Heart right ventricle (tissue), 16 donors: ENCODE measurements around the gene PAK3. TPM values are rescaled to one million over a fixed set of nuclear protein-coding genes. Genes with fewer than 3 reads are reported as not detected.

Source experiments
- ATAC-seq, 8 donors: fragments of 200-7000 bp; cut with Tn5 transposase; one replicate each; pipeline ENCODE4 v1.9.1; 2020; ENCODE audit warnings: mild to moderate bottlenecking in 8 of 8, moderate library complexity in 8 of 8, moderate number of reproducible peaks in 1 of 8
- DNase-seq, 2 donors: peaks; one replicate each; pipeline ENCODE4 v3.0.0-alpha.2; 2020
- H3K27ac ChIP-seq, 10 donors: fragments of 200-600 bp; sonication (generic) in 2 of 10; one replicate each; pipeline versions ENCODE4 v1.5.0 to v1.8.0; 2020 to 2022; ENCODE audit warnings: mild to moderate bottlenecking in 3 of 10
- H3K27me3 ChIP-seq, 7 donors: fragments of 200-600 bp; one replicate each; pipeline ENCODE4 v1.8.0; 2021 to 2022; ENCODE audit warnings: mild to moderate bottlenecking in 2 of 7
- H3K36me3 ChIP-seq, 9 donors: fragments of 200-600 bp; sonication (generic) in 1 of 9; one replicate each; pipeline versions ENCODE4 v1.5.0 to v1.8.0; 2020 to 2022; ENCODE audit warnings: mild to moderate bottlenecking in 2 of 9
- H3K4me1 ChIP-seq, 9 donors: fragments of 200-600 bp; sonication (generic) in 1 of 9; one replicate each; pipeline versions ENCODE4 v1.5.0 to v1.8.0; 2020 to 2022; ENCODE audit warnings: mild to moderate bottlenecking in 4 of 9
- H3K4me3 ChIP-seq, 10 donors: fragments of 200-600 bp; sonication (generic) in 2 of 10; one replicate each; pipeline versions ENCODE4 v1.5.0 to v1.8.0; 2020 to 2022; ENCODE audit warnings: mild to moderate bottlenecking in 7 of 10, moderate library complexity in 2 of 10
- H3K9me3 ChIP-seq, 11 donors: fragments of 200-600 bp in 10 of 11; sonication (generic) in 2 of 11; one replicate each; pipeline versions ENCODE4 v1.5.0 to v1.8.0; 2013 to 2022; ENCODE audit warnings: mild to moderate bottlenecking in 2 of 11, control low read depth in 1 of 11, moderate library complexity in 1 of 11
- WGBS, 2 donors: extraction: QIAGEN DNeasy Blood & Tissue Kit; methylation state at CpG; one replicate each; pipeline ENCODE4 v1.1.7; 2013; ENCODE audit warnings: inconsistent platforms in 1 of 2; 5-methylcytosine and 5-hydroxymethylcytosine counted together
- intact Hi-C, 10 donors: fragments of 100-400 bp; cut with DNase I; formaldehyde crosslinking; loops; one replicate each; pipeline versions ENCODE4 v1.11.1 to v1.14.2; 2022
- polyA plus RNA-seq, 2 donors: library from polyadenylated mRNA; stranded (reverse); fragments of 200-250 nt; gene quantifications; one replicate each; pipeline ENCODE4 v1.2.3, GENCODE V29; 2013
- total RNA-seq, 10 donors: library from RNA; stranded (reverse); fragmentation: NEBNext Ultra II Directional in 3 of 10; extraction: Animal tissue kit (Norgen Biotek cat#: 25700) in 3 of 10; gene quantifications; one replicate each; pipeline versions ENCODE4 v1.2.1 to v1.2.4, GENCODE V29; 2021 to 2023
- TF ChIP-seq, protein P1 (sequence below), 9 donors: fragments of 200-600 bp; sonication (generic) in 2 of 9; IDR thresholded peaks; one replicate each; pipeline versions ENCODE4 v1.5.0 to v1.8.0; 2021 to 2022; ENCODE audit warnings: antibody characterized with exemption in 9 of 9, mild to moderate bottlenecking in 5 of 9, moderate library complexity in 1 of 9
- donor health status: Arrhythmogenic right ventricular cardiomyopathy.
- donor health status: ischemic (EF 13 %, LVEDD 7.1; RV severe dilation, severe dysfunction).
- donor health status: healthy with polysubstance abuse.
- donor health status: DM: no; HTN: yes; CAD: no.
- donor health status: DM: no; HTN: no; CAD: no.
- donor health status: ischemic (EF 25% LVEDD 6.9; RV normal size, moderate dysfunction).
- donor health status: ischemic (EF 25% LVEDD 5.7; RV mildly dilated, moderate dysfunction).
- donor health status: healthy.
- donor health status: DM: yes; HTN: yes; CAD: no.
- donor health status: Ischemic cardiomyopathy.
- donor health status: ischemic (EF 35%, LVEDD 5.7; RV mildly dilated, moderate dysfunction).
- donor health status: nonischemic (EF 11% LVEDD 7.7; RV severe dilation, severe dysfunction).
- donor health status: DM: yes; HTN: yes; CAD: no.
- donor health status: PGD.
- donor health status: ischemic (EF 29% LVEDD 5.4; RV normal size, mild dysfunction).
- donor health status: nonischemic (EF 23%, LVEDD 6.1; RV moderate dilation, normal function).

PAK3 gene
- total and polyA plus RNA-seq, 12 donors = under 0.01 to 1.4 (median 0.41) TPM

DNA sequence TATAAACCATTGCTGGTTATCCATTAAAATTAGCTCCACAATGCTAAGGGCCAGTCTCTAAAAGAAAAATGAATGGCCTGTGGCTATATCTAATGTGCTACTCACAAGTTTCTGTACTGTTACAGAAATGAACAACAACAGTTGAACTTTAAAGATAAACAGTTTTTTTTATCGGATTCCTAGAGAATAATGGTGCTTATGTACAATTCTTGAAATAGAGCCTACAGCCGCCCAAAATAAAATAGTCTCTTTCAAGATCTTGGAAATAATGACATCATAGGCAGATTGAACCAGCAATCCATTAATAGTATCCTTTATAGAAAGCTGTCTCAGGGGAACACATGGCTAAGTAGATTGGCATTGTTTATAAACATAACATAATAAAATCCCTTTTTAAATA lies 23.4 kb downstream of the PAK3 start:
- H3K27me3 ChIP-seq = peaks cover 0 to 42% (median 0%) of the 10 kb centered on the region in 7 donors
- no peaks in the 10 kb centered on the region for H3K9me3 ChIP-seq
- H3K4me3 ChIP-seq = no peak overlapping the region
- no peaks in the 10 kb centered on the region for H3K4me1 ChIP-seq
- TF ChIP-seq, protein P1, sequence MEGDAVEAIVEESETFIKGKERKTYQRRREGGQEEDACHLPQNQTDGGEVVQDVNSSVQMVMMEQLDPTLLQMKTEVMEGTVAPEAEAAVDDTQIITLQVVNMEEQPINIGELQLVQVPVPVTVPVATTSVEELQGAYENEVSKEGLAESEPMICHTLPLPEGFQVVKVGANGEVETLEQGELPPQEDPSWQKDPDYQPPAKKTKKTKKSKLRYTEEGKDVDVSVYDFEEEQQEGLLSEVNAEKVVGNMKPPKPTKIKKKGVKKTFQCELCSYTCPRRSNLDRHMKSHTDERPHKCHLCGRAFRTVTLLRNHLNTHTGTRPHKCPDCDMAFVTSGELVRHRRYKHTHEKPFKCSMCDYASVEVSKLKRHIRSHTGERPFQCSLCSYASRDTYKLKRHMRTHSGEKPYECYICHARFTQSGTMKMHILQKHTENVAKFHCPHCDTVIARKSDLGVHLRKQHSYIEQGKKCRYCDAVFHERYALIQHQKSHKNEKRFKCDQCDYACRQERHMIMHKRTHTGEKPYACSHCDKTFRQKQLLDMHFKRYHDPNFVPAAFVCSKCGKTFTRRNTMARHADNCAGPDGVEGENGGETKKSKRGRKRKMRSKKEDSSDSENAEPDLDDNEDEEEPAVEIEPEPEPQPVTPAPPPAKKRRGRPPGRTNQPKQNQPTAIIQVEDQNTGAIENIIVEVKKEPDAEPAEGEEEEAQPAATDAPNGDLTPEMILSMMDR (IDR thresholded peaks at IDR 0.05) = no peak
- H3K27ac ChIP-seq = no peak overlapping the region
- DNase-seq = no peak
- no peak for ATAC-seq
- H3K36me3 ChIP-seq = no peaks in the 10 kb centered on the region
- intact Hi-C loops = no loop called here
- 48 to 49% methylated on average over 2 of the region's 2 CpGs for WGBS, 2 donors

DNA sequence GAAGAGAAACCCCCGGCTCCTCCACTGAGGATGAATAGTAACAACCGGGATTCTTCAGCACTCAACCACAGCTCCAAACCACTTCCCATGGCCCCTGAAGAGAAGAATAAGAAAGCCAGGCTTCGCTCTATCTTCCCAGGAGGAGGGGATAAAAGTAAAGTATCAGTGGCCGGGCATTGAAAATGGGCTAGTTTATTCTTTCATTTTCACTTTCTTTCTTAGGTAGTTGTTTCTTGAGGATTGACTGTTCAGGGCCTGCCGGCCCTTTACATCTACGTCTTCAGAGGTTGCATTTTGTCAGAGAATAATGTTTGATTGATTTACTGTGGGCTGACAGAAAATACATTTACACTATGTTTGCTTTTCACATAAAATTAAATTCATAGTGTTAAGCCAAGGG lies 27.1 kb downstream of the PAK3 start:
- Histone ChIP-seq H3K27me3 (peaks cover 0 to 49% (median 0%) of the 10 kb centered on the region in 7 donors), H3K27ac (no peak overlapping the region), H3K36me3 (no peaks in the 10 kb centered on the region), H3K4me3 (peak overlapping the region in 1 of 10 donors; percentile 17), H3K9me3 (no peaks in the 10 kb centered on the region), H3K4me1 (no peaks in the 10 kb centered on the region)
- no peak for DNase-seq
- TF ChIP-seq, protein P1 (IDR thresholded peaks at IDR 0.05) = no peak
- WGBS, 2 donors = 85 to 92% methylated on average over 6 of the region's 6 CpGs
- no peak for ATAC-seq
- intact Hi-C loops = no loop called here

DNA sequence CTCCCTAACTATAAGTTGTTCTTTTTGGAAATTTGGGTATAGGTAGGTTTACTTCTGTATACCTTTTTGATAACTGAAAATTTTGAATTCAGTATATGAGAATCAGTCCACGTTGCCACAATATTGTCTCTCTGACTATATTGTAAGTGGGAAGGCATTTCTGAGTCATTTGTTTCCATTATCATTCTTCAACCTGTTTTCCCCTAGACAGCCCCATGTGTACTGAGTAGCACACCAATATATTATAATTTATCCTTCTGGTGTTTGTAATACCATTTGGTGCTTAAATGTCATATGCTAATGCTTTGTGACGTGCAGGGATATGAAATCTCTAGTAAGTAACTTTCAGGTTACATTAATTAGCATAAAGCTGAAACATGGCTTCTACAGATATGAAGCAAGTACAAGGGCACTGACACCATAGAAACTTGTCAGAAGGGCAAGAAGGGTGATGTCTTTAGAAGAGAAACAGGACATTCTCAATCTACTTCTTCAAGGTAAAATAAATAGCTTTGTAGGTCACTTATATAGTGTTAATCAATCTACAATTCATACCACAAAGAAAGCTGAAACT lies 27.7 kb downstream of the PAK3 start:
- H3K27ac ChIP-seq = no peak overlapping the region
- no peak overlapping the region for H3K4me3 ChIP-seq
- no peaks in the 10 kb centered on the region for H3K36me3 ChIP-seq
- TF ChIP-seq, protein P1 (IDR thresholded peaks at IDR 0.05) = no peak
- H3K4me1 ChIP-seq = no peaks in the 10 kb centered on the region
- H3K9me3 ChIP-seq = no peaks in the 10 kb centered on the region
- 84 to 95% methylated on average over 2 of the region's 2 CpGs for WGBS, 2 donors
- DNase-seq (no peak), ATAC-seq (no peak)
- intact Hi-C loops = no loop called here
- peaks cover 0 to 43% (median 0%) of the 10 kb centered on the region in 7 donors for H3K27me3 ChIP-seq

DNA sequence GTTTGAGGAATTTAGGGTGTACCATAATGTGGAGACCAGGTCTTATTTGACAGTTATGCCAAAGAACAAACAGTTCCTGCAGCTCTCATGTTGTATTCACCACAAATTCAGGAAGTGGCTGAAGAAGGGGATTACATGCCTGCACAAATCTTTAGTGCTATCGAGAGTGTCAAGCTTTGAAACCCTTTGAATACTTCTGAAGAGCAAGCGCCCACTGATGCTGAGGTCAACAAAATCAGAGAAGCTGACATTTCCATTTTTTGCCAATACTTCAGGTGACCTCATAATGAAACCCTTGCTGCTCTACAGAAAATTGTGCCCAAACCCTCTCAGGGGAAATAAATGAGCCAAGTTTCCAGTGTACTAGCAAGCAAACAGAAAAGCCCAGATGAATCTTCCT lies 28.4 kb downstream of the PAK3 start:
- intact Hi-C loops = no loop called here
- Histone ChIP-seq H3K36me3 (no peaks in the 10 kb centered on the region), H3K4me3 (no peak overlapping the region), H3K9me3 (no peaks in the 10 kb centered on the region), H3K27ac (no peak overlapping the region), H3K27me3 (peaks cover 0 to 39% (median 0%) of the 10 kb centered on the region in 7 donors), H3K4me1 (no peaks in the 10 kb centered on the region)
- DNase-seq (no peak), ATAC-seq (no peak)
- TF ChIP-seq, protein P1 (IDR thresholded peaks at IDR 0.05) = no peak
- WGBS, 2 donors = 89 to 91% methylated on average over 2 of the region's 2 CpGs
